ENCODE data around the gene CCDC146. TPM values are rescaled to one million over a fixed set of nuclear protein-coding genes. Genes with fewer than 3 reads are reported as not detected.

CCDC146 gene
- total RNA-seq, 1 experiment from 2014 or later: 0.72 TPM

- Histone ChIP-seq H2BK120ac (ENCODE audit: low read depth, low read length, poor library complexity, severe bottlenecking) (no peak overlapping the region), H2BK5ac (ENCODE audit: insufficient read length, low read length) (no peak overlapping the region), H2BK15ac (ENCODE audit: low read depth, low read length) (no peak overlapping the region), H4K8ac (replicated peaks; ENCODE audit: insufficient read length, low read depth, low read length) (no peak overlapping the region), H3K4me1 (ENCODE audit: insufficient read depth, low read length) (no peaks in the 10 kb centered on the region), H3K9me3 (ENCODE audit: control insufficient read depth, low read depth, low read length) (no peaks in the 10 kb centered on the region), H2BK12ac (ENCODE audit: insufficient read length, low read depth, low read length) (no peak overlapping the region), H3K27me3 (ENCODE audit: insufficient read depth, low read length) (peaks cover 2% of the 10 kb centered on the region; the same call in 1 of the 2 replicates), H3K9ac (ENCODE audit: extremely low read depth, insufficient read length, low read length) (no peak overlapping the region), H3K14ac (ENCODE audit: insufficient read depth, low read length) (no peak overlapping the region), H3K4ac (ENCODE audit: low read depth, low read length) (no peak overlapping the region), H2AK5ac (ENCODE audit: insufficient read length, low read length) (no peak overlapping the region), H4K20me1 (ENCODE audit: control insufficient read depth, insufficient read depth, insufficient read length) (no peaks in the 10 kb centered on the region), H3K79me2 (ENCODE audit: insufficient read depth, low read length) (no peaks in the 10 kb centered on the region), H3T11ph (ENCODE audit: low read length) (no peak overlapping the region), H3K79me1 (ENCODE audit: insufficient read depth, low read depth, low read length, poor library complexity, severe bottlenecking) (no peaks in the 10 kb centered on the region), H3K23me2 (ENCODE audit: insufficient read length, low read depth, low read length, poor library complexity, severe bottlenecking) (no peaks in the 10 kb centered on the region), H3K4me2 (ENCODE audit: insufficient read depth, insufficient read length, low read length) (no peak overlapping the region), H2BK20ac (ENCODE audit: low read depth, low read length, poor library complexity, severe bottlenecking) (no peak overlapping the region), H3K56ac (ENCODE audit: insufficient read length, low read depth, low read length) (no peak overlapping the region), H3K23ac (ENCODE audit: insufficient read length, low read depth, low read length) (no peak overlapping the region), H3K18ac (ENCODE audit: insufficient read length, low read depth, low read length) (no peak overlapping the region), H4K91ac (ENCODE audit: insufficient read length, low read depth, low read length) (no peak overlapping the region), H2AFZ (ENCODE audit: low read length) (no peak overlapping the region), H3K27ac (ENCODE audit: insufficient read length, low read depth, low read length) (no peak overlapping the region), H4K5ac (ENCODE audit: insufficient read length, low read depth, low read length) (no peak overlapping the region)
- WGBS (ENCODE audit: extremely low coverage, insufficient read length, low lambda C conversion rate): no CpG with 5 or more reads among the region's 4 CpGs
- H3K27me3 Mint-ChIP-seq (ENCODE audit: low read depth): peaks cover 2% of the 10 kb centered on the region; the same call in 1 of the 2 replicates
- no peak overlapping the region for H3K27ac Mint-ChIP-seq
- no peak overlapping the region for H3K4me3 Mint-ChIP-seq
- H3K36me3 Mint-ChIP-seq (ENCODE audit: insufficient read depth in 1 of 3, low read depth in 3 of 3): no peaks in the 10 kb centered on the region
- no peak for DNase-seq
- TF ChIP-seq CTCF (conservative IDR thresholded peaks at IDR 0.05): no peak
- H3K9me3 Mint-ChIP-seq: no peaks in the 10 kb centered on the region
- H3K4me1 Mint-ChIP-seq: no peaks in the 10 kb centered on the region
Observed at GRCh38 chr7:77265666-77266065, 143.3 kb downstream of the CCDC146 start.

Measured in H9 (cell line).